CD4-positive, CD25-positive, alpha-beta regulatory T cell (primary cell): ENCODE measurements around the gene PRSS48. TPM values are rescaled to one million over a fixed set of nuclear protein-coding genes. Genes with fewer than 3 reads are reported as not detected.

Source experiments
- ATAC-seq, 2 donors: fragments of 150-1000 bp; cut with Tn5 transposase; one replicate each; pipeline ENCODE4 v1.10.0; 2021; ENCODE audit warnings: low read depth in 2 of 2, moderate number of reproducible peaks in 2 of 2, moderate library complexity in 1 of 2
- DNase-seq, 3 donors: peaks; one replicate each; pipeline versions ENCODE4 v3.0.0 to v3.0.0-alpha.2; 2012 to 2022; ENCODE audit warnings: mixed read lengths in 1 of 3
- H3K27ac ChIP-seq: one replicate; pipeline ENCODE4 v1.7.0; 2013; ENCODE audit warnings: mild to moderate bottlenecking, low read length; ENCODE audit not compliant: insufficient read depth, poor library complexity, severe bottlenecking
- H3K27me3 ChIP-seq: one replicate; pipeline ENCODE4 v1.7.0; 2013; ENCODE audit warnings: low read length; ENCODE audit not compliant: control insufficient read depth, insufficient read depth
- H3K36me3 ChIP-seq: one replicate; pipeline ENCODE4 v1.7.0; 2013; ENCODE audit warnings: mild to moderate bottlenecking, low read length, moderate library complexity; ENCODE audit not compliant: control insufficient read depth, insufficient read depth
- H3K4me1 ChIP-seq: 2 replicates; pipeline ENCODE4 v1.7.0; 2013; ENCODE audit warnings: mild to moderate bottlenecking, low read length; ENCODE audit not compliant: insufficient read depth, control insufficient read depth, poor library complexity, severe bottlenecking
- H3K4me3 ChIP-seq: one replicate; pipeline ENCODE4 v1.7.0; 2013; ENCODE audit warnings: low read depth, mild to moderate bottlenecking, low read length, moderate library complexity
- H3K9me3 ChIP-seq, 2 experiments: 1 replicate in 1 of 2; 2 replicates in 1 of 2; pipeline ENCODE4 v1.7.0; 2013; ENCODE audit warnings: low read length in 2 of 2, mild to moderate bottlenecking in 1 of 2, moderate library complexity in 1 of 2; ENCODE audit not compliant: control insufficient read depth in 2 of 2
- H3K27ac Mint-ChIP-seq, 3 donors: one replicate each; pipeline ENCODE4 v1.8.0; 2020 to 2022; ENCODE audit warnings: mild to moderate bottlenecking in 3 of 3, mixed read lengths in 3 of 3, moderate library complexity in 2 of 3
- H3K27me3 Mint-ChIP-seq: one replicate; pipeline ENCODE4 v1.8.0; 2022; ENCODE audit warnings: mild to moderate bottlenecking, mixed read lengths
- H3K36me3 Mint-ChIP-seq: one replicate; pipeline ENCODE4 v1.8.0; 2020; ENCODE audit warnings: mixed read lengths
- H3K4me1 Mint-ChIP-seq, 4 donors: one replicate each; pipeline ENCODE4 v1.8.0; 2020 to 2022; ENCODE audit warnings: mixed read lengths in 4 of 4, mild to moderate bottlenecking in 1 of 4
- H3K4me3 Mint-ChIP-seq, 4 donors: one replicate each; pipeline ENCODE4 v1.8.0; 2020 to 2022; ENCODE audit warnings: mild to moderate bottlenecking in 4 of 4, mixed read lengths in 4 of 4, moderate library complexity in 3 of 4
- H3K9me3 Mint-ChIP-seq, 7 donors: one replicate each; pipeline ENCODE4 v1.8.0; 2020 to 2022; ENCODE audit warnings: mixed read lengths in 7 of 7, mild to moderate bottlenecking in 3 of 7, moderate library complexity in 2 of 7
- polyA plus RNA-seq, 4 donors: library from polyadenylated mRNA; unstranded; fragments of 300-500 nt; fragmentation: Illumina TruSeq; gene quantifications; one replicate each; pipeline ENCODE4 v1.2.3, GENCODE V29; 2021
- total RNA-seq: library from RNA; stranded (reverse); gene quantifications from one replicate; pipeline ENCODE4 v1.2.3, GENCODE V29; 2022

The PRSS48 gene
- total and polyA plus RNA-seq, 5 donors from 2014 or later, result not detected

DNA sequence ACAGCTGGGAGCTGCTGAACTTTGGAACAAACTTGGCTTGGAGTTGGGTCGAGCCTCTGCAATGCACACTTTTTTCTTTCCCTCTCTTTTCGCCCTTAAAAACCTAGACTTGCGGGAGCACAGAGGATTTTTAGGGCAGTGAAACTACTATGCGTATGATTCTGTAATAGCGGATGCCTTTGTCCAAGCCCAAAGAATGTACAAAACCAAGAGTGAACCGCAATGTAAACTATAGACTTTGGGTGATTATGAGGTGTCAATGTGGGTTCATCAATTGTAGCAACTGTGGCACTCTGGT lies 48.9 kb downstream of the PRSS48 start:
- Histone ChIP-seq H3K9me3 (no peaks in the 10 kb centered on the region), H3K36me3 (no peaks in the 10 kb centered on the region), H3K4me3 (no peak overlapping the region), H3K4me1 (peaks cover 4% of the 10 kb centered on the region), H3K27ac (no peak overlapping the region), H3K27me3 (peaks cover 17% of the 10 kb centered on the region)
- H3K9me3 Mint-ChIP-seq, result peaks cover 0 to 6% (median 0%) of the 10 kb centered on the region in 7 donors
- no peak for DNase-seq
- peaks cover 55% of the 10 kb centered on the region for H3K27me3 Mint-ChIP-seq
- peak overlapping the region in 1 of 4 donors; percentile 72 for H3K4me3 Mint-ChIP-seq
- ATAC-seq, result no peak
- no peak overlapping the region for H3K27ac Mint-ChIP-seq
- H3K36me3 Mint-ChIP-seq, result peaks cover 4% of the 10 kb centered on the region
- H3K4me1 Mint-ChIP-seq, result peaks cover 0 to 17% (median 6%) of the 10 kb centered on the region in 4 donors

DNA sequence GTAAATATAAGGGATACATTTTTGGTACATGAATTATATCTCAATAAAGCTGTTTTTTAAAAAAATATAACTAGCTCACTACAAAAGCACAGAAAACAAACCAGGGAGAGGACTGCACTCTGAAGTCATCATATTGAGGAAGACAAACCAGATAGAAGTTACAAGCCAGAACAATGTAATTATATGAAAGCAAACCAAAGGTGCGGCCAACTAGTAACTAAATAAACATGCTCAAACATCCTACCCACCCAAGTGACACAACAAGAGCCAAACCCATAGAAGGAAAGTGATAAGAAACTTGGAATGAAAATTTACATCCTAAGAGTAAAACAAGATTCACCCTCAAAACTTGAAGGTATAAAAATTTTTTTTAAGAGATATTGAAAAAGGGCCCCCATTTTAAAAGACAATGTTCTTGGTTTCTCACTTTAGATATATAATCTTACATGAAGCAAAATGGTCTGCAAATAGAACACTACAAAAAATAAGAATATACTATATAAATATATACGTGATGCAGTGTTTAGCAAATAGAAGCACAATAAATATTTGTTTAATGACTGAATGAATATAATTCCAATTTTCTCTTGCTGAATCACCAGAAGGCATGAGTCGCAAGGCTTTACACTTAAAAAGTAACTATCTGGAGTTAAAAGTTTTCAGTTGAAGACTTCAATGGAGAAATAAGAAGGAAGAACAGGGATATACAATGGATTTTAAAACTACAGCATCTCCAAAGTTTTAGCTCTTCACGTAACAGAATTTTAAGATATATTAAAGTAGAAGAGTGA lies 52.5 kb downstream of the PRSS48 start:
- peaks cover 0 to 6% (median 4%) of the 10 kb centered on the region in 7 donors for H3K9me3 Mint-ChIP-seq
- H3K36me3 ChIP-seq, result no peaks in the 10 kb centered on the region
- DNase-seq (no peak), ATAC-seq (no peak)
- peaks cover 4% of the 10 kb centered on the region for H3K4me1 ChIP-seq
- H3K4me1 Mint-ChIP-seq, result peaks cover 0 to 12% (median 3%) of the 10 kb centered on the region in 4 donors
- H3K27me3 ChIP-seq, result peaks cover 7% of the 10 kb centered on the region
- H3K36me3 Mint-ChIP-seq, result peaks cover 4% of the 10 kb centered on the region
- H3K27ac Mint-ChIP-seq, result no peak overlapping the region
- no peaks in the 10 kb centered on the region for H3K9me3 ChIP-seq
- H3K4me3 Mint-ChIP-seq, result no peak overlapping the region
- no peak overlapping the region for H3K4me3 ChIP-seq
- no peak overlapping the region for H3K27ac ChIP-seq
- peaks cover 30% of the 10 kb centered on the region for H3K27me3 Mint-ChIP-seq

DNA sequence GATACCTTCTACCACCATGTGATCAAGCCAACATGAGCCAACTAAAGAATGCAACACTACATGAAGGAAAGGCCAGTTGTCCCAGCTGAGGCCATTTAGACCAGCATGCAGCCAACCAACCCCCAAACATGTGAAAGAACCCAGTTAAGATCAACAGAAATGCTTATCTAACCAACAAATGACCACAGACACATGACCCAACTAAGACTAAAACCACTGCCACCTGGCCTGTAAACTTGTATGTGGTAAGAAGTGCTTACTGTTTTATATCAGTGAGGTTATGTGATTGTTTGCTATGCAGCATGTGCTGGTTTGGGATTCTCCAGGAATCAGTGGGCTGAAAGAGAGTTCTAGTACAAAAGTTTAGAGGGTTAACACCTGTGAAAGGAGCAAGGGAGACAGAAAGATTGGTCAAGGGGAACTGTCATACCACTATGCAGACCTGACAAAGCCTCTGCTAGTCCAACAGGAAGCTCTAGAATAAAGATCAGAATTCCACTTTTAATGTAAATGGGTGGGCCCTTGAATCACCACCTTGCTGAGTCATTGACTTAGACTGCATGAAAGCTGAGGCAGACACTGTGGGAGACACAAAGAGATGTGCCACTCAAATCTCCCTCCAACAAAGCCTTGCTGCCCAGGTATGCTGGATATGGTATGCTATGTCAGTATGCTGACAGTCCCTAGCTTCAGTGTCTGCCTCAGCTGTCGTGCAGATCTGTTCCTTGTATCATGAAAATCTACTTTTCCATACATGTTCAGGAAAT lies 54.5 kb downstream of the PRSS48 start:
- no peaks in the 10 kb centered on the region for H3K36me3 Mint-ChIP-seq
- H3K4me3 ChIP-seq, result no peak overlapping the region
- no peaks in the 10 kb centered on the region for H3K9me3 ChIP-seq
- H3K9me3 Mint-ChIP-seq, result peaks cover 0 to 5% (median 0%) of the 10 kb centered on the region in 7 donors
- no peaks in the 10 kb centered on the region for H3K4me1 Mint-ChIP-seq
- H3K27ac ChIP-seq, result no peak overlapping the region
- no peaks in the 10 kb centered on the region for H3K4me1 ChIP-seq
- H3K4me3 Mint-ChIP-seq, result no peak overlapping the region
- peaks cover 21% of the 10 kb centered on the region for H3K27me3 Mint-ChIP-seq
- peaks cover 3% of the 10 kb centered on the region for H3K27me3 ChIP-seq
- no peak overlapping the region for H3K27ac Mint-ChIP-seq
- no peak for DNase-seq
- no peak for ATAC-seq
- no peaks in the 10 kb centered on the region for H3K36me3 ChIP-seq

DNA sequence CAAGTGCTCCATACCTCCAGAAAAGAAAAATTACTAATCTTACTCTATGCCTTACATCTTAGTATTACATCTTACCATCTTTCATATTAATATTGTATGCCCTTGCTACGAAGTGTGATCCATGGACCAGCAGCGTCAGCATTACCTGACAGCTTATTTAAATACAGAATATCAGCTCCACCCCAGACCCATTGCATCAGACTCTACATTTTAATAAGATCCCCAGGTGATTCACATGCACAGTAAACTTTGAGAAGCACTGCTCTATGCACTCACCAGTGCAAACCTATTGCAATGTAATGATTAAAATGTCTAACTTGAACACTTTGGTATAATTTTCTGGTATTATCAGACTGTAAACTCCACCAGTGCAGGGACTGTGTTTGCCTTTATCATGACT lies 62.5 kb downstream of the PRSS48 start:
- H3K27me3 ChIP-seq, result no peaks in the 10 kb centered on the region
- H3K36me3 ChIP-seq, result no peaks in the 10 kb centered on the region
- H3K4me1 ChIP-seq, result no peaks in the 10 kb centered on the region
- ATAC-seq (no peak), DNase-seq (no peak)
- H3K4me3 ChIP-seq, result no peak overlapping the region
- no peak overlapping the region for H3K27ac ChIP-seq
- H3K27me3 Mint-ChIP-seq, result peaks cover 7% of the 10 kb centered on the region
- peaks cover 0 to 3% (median 0%) of the 10 kb centered on the region in 7 donors for H3K9me3 Mint-ChIP-seq
- H3K27ac Mint-ChIP-seq, result no peak overlapping the region
- no peaks in the 10 kb centered on the region for H3K9me3 ChIP-seq
- no peaks in the 10 kb centered on the region for H3K4me1 Mint-ChIP-seq
- no peaks in the 10 kb centered on the region for H3K36me3 Mint-ChIP-seq
- no peak overlapping the region for H3K4me3 Mint-ChIP-seq

DNA sequence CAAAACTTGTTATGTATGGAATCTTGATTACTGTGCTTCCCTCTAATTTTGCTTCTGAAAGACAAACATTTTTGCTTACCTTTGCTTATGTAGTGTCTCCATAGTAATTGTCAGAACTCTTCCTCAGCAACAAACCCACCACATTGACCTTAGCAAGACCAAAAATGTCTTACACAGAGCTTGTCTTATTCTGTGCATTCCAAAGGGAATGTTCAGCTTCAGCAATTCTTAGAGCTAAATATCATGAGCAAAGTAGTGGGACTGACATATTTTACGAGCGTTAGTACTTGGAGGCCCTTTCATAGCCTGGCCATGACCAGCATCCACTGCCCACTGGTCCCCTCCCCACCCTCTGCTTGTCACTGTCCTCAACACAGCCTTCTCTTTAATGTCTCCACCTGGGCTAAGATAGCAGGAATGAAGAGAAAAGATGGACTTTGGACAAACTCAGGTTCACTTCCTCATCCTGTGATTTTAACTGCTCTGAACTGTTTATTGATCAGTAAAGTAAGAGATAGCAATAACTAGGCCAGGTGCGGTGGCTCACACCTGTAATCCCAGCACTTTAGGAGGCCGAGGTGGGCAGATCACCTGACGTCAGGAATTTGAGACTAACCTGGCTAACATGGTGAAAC lies 63.9 kb downstream of the PRSS48 start:
- Histone ChIP-seq H3K27me3 (no peaks in the 10 kb centered on the region), H3K4me1 (no peaks in the 10 kb centered on the region), H3K36me3 (no peaks in the 10 kb centered on the region), H3K9me3 (no peaks in the 10 kb centered on the region), H3K27ac (no peak overlapping the region), H3K4me3 (no peak overlapping the region)
- Mint-ChIP-seq H3K4me1 (no peaks in the 10 kb centered on the region), H3K4me3 (no peak overlapping the region), H3K9me3 (peaks cover 0 to 3% (median 0%) of the 10 kb centered on the region in 7 donors), H3K27me3 (peaks cover 8% of the 10 kb centered on the region), H3K27ac (no peak overlapping the region), H3K36me3 (no peaks in the 10 kb centered on the region)
- no peak for DNase-seq
- ATAC-seq, result no peak

Other genes with a start within 250 kb of the PRSS48 start
- 1,992 TPM for gene RPS3A, start 177.5 kb upstream of the PRSS48 start, total RNA-seq
- 1,000 to 10,000 TPM; 2,295 to 5,128 (median 3,726) TPM for gene RPS3A, start 177.5 kb upstream of the PRSS48 start, polyA plus RNA-seq
- gene SH3D19, start 48.4 kb downstream of the PRSS48 start, total RNA-seq, result not detected
- 1 to 10 TPM in 1 of 4 donors, under 1 TPM in 3; 0.37 to 2.4 (median 0.83) TPM for gene SH3D19, start 48.4 kb downstream of the PRSS48 start, polyA plus RNA-seq
- 0.39 TPM for gene FHIP1A, start 132.0 kb downstream of the PRSS48 start, total RNA-seq
- gene FHIP1A, start 132.0 kb downstream of the PRSS48 start, polyA plus RNA-seq, result under 1 TPM in 2 of 4 donors, not detected in 2; 0.10 to 0.43 TPM